GM23338 (cell line): ENCODE results near the gene TANGO2. TPM values are rescaled to one million over a fixed set of nuclear protein-coding genes. Genes with fewer than 3 reads are reported as not detected.

Experiments used
- ATAC-seq: fragments of 200-7000 bp; cut with Tn5 transposase; 3 replicates; pipeline ENCODE4 v1.9.1; 2020
- DNase-seq: peaks from one replicate; pipeline ENCODE4 v3.0.0-alpha.2; 2015; ENCODE audit warnings: low spot score
- H2AFZ ChIP-seq: fragments of 200-600 bp; sonication (generic); 2 replicates; pipeline ENCODE4 v1.8.0; 2016; ENCODE audit warnings: antibody characterized with exemption, mild to moderate bottlenecking, moderate library complexity
- H3F3A ChIP-seq: fragments of 200-600 bp; sonication (generic); replicated peaks from 2 replicates; pipeline ENCODE4 v1.8.0; 2017; ENCODE audit warnings: antibody characterized with exemption, mixed run types, low read depth
- H3K27ac ChIP-seq: fragments of 200-600 bp; sonication (generic); 2 replicates; pipeline ENCODE4 v1.6.1; 2016; ENCODE audit warnings: low read depth
- H3K27me3 ChIP-seq: fragments of 200-600 bp; sonication (generic); 2 replicates; pipeline ENCODE4 v1.8.0; 2016; ENCODE audit warnings: mild to moderate bottlenecking, mixed run types, moderate library complexity; ENCODE audit not compliant: insufficient read depth
- H3K36me3 ChIP-seq: fragments of 200-600 bp; sonication (generic); 2 replicates; pipeline ENCODE4 v1.8.0; 2016; ENCODE audit warnings: mild to moderate bottlenecking; ENCODE audit not compliant: insufficient read depth
- H3K4me1 ChIP-seq: fragments of 200-600 bp; sonication (generic); 2 replicates; pipeline ENCODE4 v1.8.0; 2016; ENCODE audit warnings: mild to moderate bottlenecking, moderate library complexity; ENCODE audit not compliant: insufficient read depth
- H3K4me2 ChIP-seq: fragments of 200-600 bp; sonication (generic); 2 replicates; pipeline ENCODE4 v1.7.1; 2017; ENCODE audit warnings: mixed run types
- H3K4me3 ChIP-seq: fragments of 200-600 bp; sonication (generic); 2 replicates; pipeline ENCODE4 v1.6.1; 2016; ENCODE audit warnings: mixed run types
- H3K79me2 ChIP-seq: fragments of 200-600 bp; sonication (generic); replicated peaks from 2 replicates; pipeline ENCODE4 v1.8.0; 2017; ENCODE audit warnings: mild to moderate bottlenecking; ENCODE audit not compliant: insufficient read depth
- H3K9me2 ChIP-seq: fragments of 200-600 bp; sonication (generic); 2 replicates; pipeline ENCODE4 v1.8.0; 2017; ENCODE audit not compliant: insufficient read depth
- H4K20me1 ChIP-seq: fragments of 200-600 bp; sonication (generic); replicated peaks from 2 replicates; pipeline ENCODE4 v1.8.0; 2017; ENCODE audit warnings: mild to moderate bottlenecking; ENCODE audit not compliant: insufficient read depth
- H3K27ac Mint-ChIP-seq: 2 replicates; pipeline ENCODE4 v1.8.0; 2020; ENCODE audit warnings: inconsistent platforms, mild to moderate bottlenecking, moderate library complexity, mixed read lengths
- H3K27me3 Mint-ChIP-seq: 3 replicates; pipeline ENCODE4 v1.8.0; 2022; ENCODE audit warnings: low read depth, mild to moderate bottlenecking, moderate library complexity, mixed read lengths, inconsistent platforms; ENCODE audit not compliant: insufficient read depth, poor library complexity
- H3K36me3 Mint-ChIP-seq: 3 replicates; pipeline ENCODE4 v1.8.0; 2021; ENCODE audit warnings: low read depth, mild to moderate bottlenecking, inconsistent platforms, moderate library complexity, mixed read lengths
- H3K4me1 Mint-ChIP-seq: 3 replicates; pipeline ENCODE4 v1.8.0; 2020; ENCODE audit warnings: mild to moderate bottlenecking, inconsistent platforms, mixed read lengths
- H3K4me3 Mint-ChIP-seq: 3 replicates; pipeline ENCODE4 v1.8.0; 2021; ENCODE audit warnings: moderate library complexity, mild to moderate bottlenecking, inconsistent platforms, mixed read lengths
- H3K9me3 Mint-ChIP-seq: 3 replicates; pipeline ENCODE4 v1.8.0; 2020; ENCODE audit warnings: moderate library complexity, mild to moderate bottlenecking, inconsistent platforms, mixed read lengths
- CREB1 ChIP-seq: fragments of 250-450 bp; sonication (Bioruptor Pico); IDR thresholded peaks from 2 replicates; pipeline ENCODE4 v1.5.0; 2020; ENCODE audit warnings: low read depth, mild to moderate bottlenecking, moderate library complexity
- CTCF ChIP-seq, 2 experiments: fragments of 200-600 bp in 1 of 2; sonication (generic) in 1 of 2; conservative IDR thresholded peaks; 2 replicates each; pipeline versions ENCODE4 v1.5.1 to v1.6.1; 2016 to 2017; ENCODE audit warnings: antibody characterized with exemption in 2 of 2, low read depth in 2 of 2, mild to moderate bottlenecking in 2 of 2, moderate library complexity in 1 of 2
- ETS1 ChIP-seq: IDR thresholded peaks from 2 replicates; pipeline ENCODE4 v1.6.1; 2016; ENCODE audit warnings: antibody characterized with exemption
- EZH2 ChIP-seq: fragments of 200-600 bp; sonication (generic); IDR thresholded peaks from one replicate; pipeline ENCODE4 v1.8.0; 2017; ENCODE audit warnings: antibody characterized with exemption, mild to moderate bottlenecking, low read depth; ENCODE audit not compliant: unreplicated experiment
- EZH2phosphoT487 ChIP-seq: fragments of 200-600 bp; sonication (generic); IDR thresholded peaks from one replicate; pipeline ENCODE4 v1.8.1; 2018; ENCODE audit warnings: antibody characterized with exemption; ENCODE audit not compliant: unreplicated experiment
- JUNB ChIP-seq: IDR thresholded peaks from one replicate; pipeline ENCODE4 v1.6.1; 2016; ENCODE audit warnings: antibody characterized with exemption; ENCODE audit not compliant: unreplicated experiment
- NANOG ChIP-seq: IDR thresholded peaks from 2 replicates; pipeline ENCODE4 v1.6.1; 2016; ENCODE audit warnings: antibody characterized with exemption, borderline replicate concordance
- POLR2AphosphoS5 ChIP-seq: IDR thresholded peaks from 2 replicates; pipeline ENCODE4 v1.6.1; 2016; ENCODE audit warnings: antibody characterized with exemption, low read depth
- REST ChIP-seq: IDR thresholded peaks from one replicate; pipeline ENCODE4 v1.6.1; 2018; ENCODE audit warnings: antibody characterized with exemption; ENCODE audit not compliant: unreplicated experiment
- STAT1 ChIP-seq: IDR thresholded peaks from one replicate; pipeline ENCODE4 v1.6.1; 2016; ENCODE audit warnings: antibody characterized with exemption; ENCODE audit not compliant: unreplicated experiment
- ZNF114 ChIP-seq: fragments of 250-450 bp; sonication (Bioruptor Pico); IDR thresholded peaks from 2 replicates; pipeline ENCODE4 v1.5.0; 2020; ENCODE audit warnings: mild to moderate bottlenecking, moderate library complexity
- ZNF331 ChIP-seq: fragments of 250-450 bp; sonication (Bioruptor Pico); IDR thresholded peaks from 2 replicates; pipeline ENCODE4 v1.5.0; 2020; ENCODE audit warnings: low read depth, mild to moderate bottlenecking, moderate library complexity
- ZNF462 ChIP-seq: fragments of 250-450 bp; sonication (Bioruptor Pico); IDR thresholded peaks from 2 replicates; pipeline ENCODE4 v1.5.0; 2020; ENCODE audit warnings: mild to moderate bottlenecking, moderate library complexity
- polyA plus RNA-seq: library from polyadenylated mRNA; unstranded; fragments of >200 nt; fragmentation: Nextera tagmentation; extraction: Ambion mirVana; gene quantifications from 2 replicates; pipeline ENCODE4 v1.2.1, GENCODE V29; 2016
- total RNA-seq: library from RNA; depleted of rRNA; stranded (reverse); fragments of >200 nt; shearing (Covaris generic); gene quantifications from 2 replicates; pipeline ENCODE4 v1.2.3, GENCODE V29; 2014

TANGO2 gene
- total and polyA plus RNA-seq, 2 experiments from 2014 or later, result 6.9 to 15.0 TPM

- H3K4me3 Mint-ChIP-seq, result no peak overlapping the region
- Histone ChIP-seq H3K79me2 (peaks cover 65% of the 10 kb centered on the region), H2AFZ (no peak overlapping the region), H3K36me3 (peaks cover 32% of the 10 kb centered on the region), H3F3A (peaks cover 16% of the 10 kb centered on the region; the same call in 1 of the 2 replicates), H3K27ac (no peak overlapping the region), H4K20me1 (peaks cover 62% of the 10 kb centered on the region), H3K4me2 (no peak overlapping the region), H3K9me2 (no peaks in the 10 kb centered on the region), H3K4me1 (no peaks in the 10 kb centered on the region; the same call in 1 of the 2 replicates), H3K27me3 (no peaks in the 10 kb centered on the region), H3K4me3 (no peak overlapping the region)
- peaks cover 20% of the 10 kb centered on the region for H3K4me1 Mint-ChIP-seq
- H3K27me3 Mint-ChIP-seq, result peaks cover 6% of the 10 kb centered on the region
- ATAC-seq, result no peak
- no peak for DNase-seq
- H3K36me3 Mint-ChIP-seq, result peaks cover 93% of the 10 kb centered on the region
- no peaks in the 10 kb centered on the region for H3K9me3 Mint-ChIP-seq
- no peak overlapping the region for H3K27ac Mint-ChIP-seq
- TF ChIP-seq CTCF (conservative IDR thresholded peaks at IDR 0.05; ENCODE audit: low read depth in 2 of 2) (no peak), ZNF331 (CRISPR knock-in tag) (no peak), CREB1 (CRISPR knock-in tag) (no peak), NANOG (no peak), REST (no peak), ZNF462 (CRISPR knock-in tag) (no peak), ZNF114 (CRISPR knock-in tag) (no peak), ETS1 (no peak), POLR2AphosphoS5 (no peak), EZH2phosphoT487 (no peak), JUNB (no peak), STAT1 (no peak), EZH2 (no peak)
Measured at GRCh38 chr22:20101638-20102037, 80.7 kb downstream of the TANGO2 start.
